NT2/D1 (cell line): ENCODE data around the gene KIDINS220.
"Not testable (repeated sequence)": the region's sequence is repeated elsewhere in the genome, so short reads cannot be mapped to it uniquely, and the experiment has no call there.

ENCODE experiments used
- DNase-seq: peaks from one replicate; pipeline ENCODE4 v3.0.0-alpha.2; 2011; ENCODE audit warnings: low read depth, low spot score
- H3K27me3 ChIP-seq: 2 replicates; pipeline ENCODE4 v1.6.0; 2011; ENCODE audit warnings: mild to moderate bottlenecking; ENCODE audit not compliant: insufficient read length, insufficient read depth
- H3K36me3 ChIP-seq: 2 replicates; pipeline ENCODE4 v1.6.1; 2011; ENCODE audit warnings: mild to moderate bottlenecking, low read length, mixed read lengths; ENCODE audit not compliant: insufficient read depth, insufficient read length
- H3K4me1 ChIP-seq: 2 replicates; pipeline ENCODE4 v1.5.1; 2011; ENCODE audit not compliant: insufficient read depth, insufficient read length
- H3K4me3 ChIP-seq: 2 replicates; pipeline ENCODE4 v1.5.1; 2011; ENCODE audit warnings: low read depth; ENCODE audit not compliant: insufficient read length
- H3K9ac ChIP-seq: 2 replicates; pipeline ENCODE4 v1.6.0; 2011; ENCODE audit warnings: low read depth; ENCODE audit not compliant: insufficient read length
- H3K9me3 ChIP-seq: 2 replicates; pipeline ENCODE4 v1.5.1; 2011; ENCODE audit warnings: mild to moderate bottlenecking, low read length; ENCODE audit not compliant: insufficient read depth
- SUZ12 ChIP-seq: IDR thresholded peaks from 2 replicates; pipeline ENCODE4 v1.6.1; 2011; ENCODE audit not compliant: insufficient read length, insufficient read depth; ENCODE audit errors: extremely low read depth
- YY1 ChIP-seq: IDR thresholded peaks from 2 replicates; pipeline ENCODE4 v1.6.1; 2011; ENCODE audit not compliant: insufficient read length, insufficient read depth
- ZNF274 ChIP-seq: IDR thresholded peaks from 2 replicates; pipeline ENCODE4 v1.6.1; 2011; ENCODE audit warnings: mild to moderate bottlenecking, low read depth, low read length

KIDINS220 gene

GRCh38 chr2:8752385-8752784 is 85.0 kb downstream of the KIDINS220 start:
- no peak overlapping the region for H3K4me3 ChIP-seq
- H3K36me3 ChIP-seq: peaks cover 1% of the 10 kb centered on the region
- DNase-seq: no peak
- peaks cover 10% of the 10 kb centered on the region for H3K9me3 ChIP-seq
- TF ChIP-seq SUZ12 (no peak), ZNF274 (no peak), YY1 (no peak)
- H3K4me1 ChIP-seq: no peaks in the 10 kb centered on the region
- no peak overlapping the region for H3K9ac ChIP-seq
- no peaks in the 10 kb centered on the region for H3K27me3 ChIP-seq

- no peak for DNase-seq
- TF ChIP-seq YY1: no peak
- TF ChIP-seq SUZ12: no peak
- TF ChIP-seq ZNF274: no peak
- Histone ChIP-seq H3K27me3 (no peaks in the 10 kb centered on the region), H3K36me3 (no peaks in the 10 kb centered on the region), H3K4me3 (no peak overlapping the region), H3K9ac (no peak overlapping the region), H3K9me3 (no peaks in the 10 kb centered on the region), H3K4me1 (no peaks in the 10 kb centered on the region)
Observed at GRCh38 chr2:8750221-8750620, 87.2 kb downstream of the KIDINS220 start.

GRCh38 chr2:8743261-8743660 is 94.2 kb downstream of the KIDINS220 start:
- no peaks in the 10 kb centered on the region for H3K9me3 ChIP-seq
- no peaks in the 10 kb centered on the region for H3K27me3 ChIP-seq
- H3K4me1 ChIP-seq: no peaks in the 10 kb centered on the region
- no peak for TF ChIP-seq SUZ12
- TF ChIP-seq YY1: no peak
- TF ChIP-seq ZNF274: no peak
- DNase-seq: no peak
- H3K4me3 ChIP-seq: no peak overlapping the region
- H3K36me3 ChIP-seq: no peaks in the 10 kb centered on the region
- no peak overlapping the region for H3K9ac ChIP-seq

- Histone ChIP-seq H3K4me1 (no peaks in the 10 kb centered on the region), H3K27me3 (no peaks in the 10 kb centered on the region), H3K9me3 (no peaks in the 10 kb centered on the region), H3K36me3 (no peaks in the 10 kb centered on the region), H3K4me3 (no peak overlapping the region), H3K9ac (no peak overlapping the region)
- no peak for DNase-seq
- TF ChIP-seq ZNF274 (no peak), YY1 (no peak), SUZ12 (no peak)
Observed at GRCh38 chr2:8740136-8740535, 97.3 kb downstream of the KIDINS220 start.

- no peaks in the 10 kb centered on the region for H3K27me3 ChIP-seq
- peaks cover 14% of the 10 kb centered on the region for H3K36me3 ChIP-seq
- H3K9ac ChIP-seq: no peak overlapping the region
- no peak overlapping the region for H3K4me3 ChIP-seq
- no peak for DNase-seq
- no peaks in the 10 kb centered on the region for H3K4me1 ChIP-seq
- TF ChIP-seq SUZ12 (no peak), YY1 (no peak), ZNF274 (no peak)
- no peaks in the 10 kb centered on the region for H3K9me3 ChIP-seq
Observed at GRCh38 chr2:8737571-8738175, 99.7 kb downstream of the KIDINS220 start.

GRCh38 chr2:8732601-8733000 is 104.8 kb downstream of the KIDINS220 start:
- H3K9ac ChIP-seq: no peak overlapping the region
- no peaks in the 10 kb centered on the region for H3K4me1 ChIP-seq
- peaks cover 31% of the 10 kb centered on the region for H3K36me3 ChIP-seq
- H3K4me3 ChIP-seq: no peak overlapping the region
- H3K9me3 ChIP-seq: no peaks in the 10 kb centered on the region
- H3K27me3 ChIP-seq: no peaks in the 10 kb centered on the region
- no peak for DNase-seq
- TF ChIP-seq YY1 (no peak), ZNF274 (no peak), SUZ12 (no peak)

GRCh38 chr2:8729939-8730338 is 107.5 kb downstream of the KIDINS220 start:
- Histone ChIP-seq H3K9ac (no peak overlapping the region), H3K27me3 (no peaks in the 10 kb centered on the region), H3K36me3 (peaks cover 31% of the 10 kb centered on the region), H3K4me3 (no peak overlapping the region), H3K9me3 (no peaks in the 10 kb centered on the region), H3K4me1 (no peaks in the 10 kb centered on the region)
- DNase-seq: no peak
- no peak for TF ChIP-seq YY1
- TF ChIP-seq ZNF274: no peak
- TF ChIP-seq SUZ12: no peak

- H3K4me1 ChIP-seq, H3K27me3 ChIP-seq, H3K4me3 ChIP-seq, H3K9ac ChIP-seq, H3K9me3 ChIP-seq, DNase-seq: not testable (repeated sequence)
- H3K36me3 ChIP-seq: peaks cover 29% of the 10 kb centered on the region
Observed at GRCh38 chr2:8729101-8729500, 108.3 kb downstream of the KIDINS220 start.
